Measurements from ENCODE around the gene SRPK3.
A peak's percentile ranks its signal among the peaks of the same experiment; 100 is the strongest.

Gene SRPK3

DNA sequence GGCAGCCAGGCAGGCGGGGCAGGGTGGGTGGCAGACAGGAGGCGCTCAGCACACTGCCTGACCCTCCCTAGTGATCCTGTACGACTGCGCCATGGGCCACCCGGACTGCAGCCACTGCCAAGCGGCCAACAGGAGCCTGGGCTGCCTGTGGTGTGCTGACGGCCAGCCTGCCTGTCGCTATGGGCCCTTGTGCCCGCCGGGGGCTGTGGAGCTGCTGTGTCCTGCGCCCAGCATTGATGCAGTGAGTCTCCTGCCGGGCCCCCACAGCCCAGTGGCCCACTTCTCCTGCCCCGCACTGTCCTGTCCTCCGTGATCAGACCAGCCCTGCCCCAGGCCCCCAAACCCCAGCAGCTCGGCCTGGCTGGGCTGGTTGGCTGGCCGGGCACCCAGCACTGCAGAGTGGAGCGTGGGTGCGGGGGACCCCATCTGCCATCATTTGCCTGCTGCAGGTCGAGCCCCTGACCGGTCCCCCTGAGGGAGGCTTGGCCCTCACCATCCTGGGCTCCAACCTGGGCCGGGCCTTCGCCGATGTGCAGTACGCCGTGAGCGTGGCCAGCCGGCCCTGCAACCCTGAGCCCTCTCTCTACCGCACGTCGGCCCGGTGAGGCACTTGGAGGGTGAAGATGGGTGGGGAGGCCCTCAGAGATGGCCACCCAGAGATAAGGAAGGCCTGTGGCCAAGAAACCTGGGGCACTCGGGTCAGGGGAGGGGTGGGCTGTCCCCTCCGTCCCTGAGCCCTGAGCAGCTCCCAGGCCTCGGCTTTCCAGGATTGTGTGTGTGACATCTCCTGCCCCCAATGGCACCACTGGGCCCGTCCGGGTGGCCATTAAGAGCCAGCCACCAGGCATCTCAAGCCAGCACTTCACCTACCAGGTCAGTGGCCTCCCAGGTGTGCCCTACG lies 9.2 kb upstream of the SRPK3 start:
- no peak for DNase-seq

DNA sequence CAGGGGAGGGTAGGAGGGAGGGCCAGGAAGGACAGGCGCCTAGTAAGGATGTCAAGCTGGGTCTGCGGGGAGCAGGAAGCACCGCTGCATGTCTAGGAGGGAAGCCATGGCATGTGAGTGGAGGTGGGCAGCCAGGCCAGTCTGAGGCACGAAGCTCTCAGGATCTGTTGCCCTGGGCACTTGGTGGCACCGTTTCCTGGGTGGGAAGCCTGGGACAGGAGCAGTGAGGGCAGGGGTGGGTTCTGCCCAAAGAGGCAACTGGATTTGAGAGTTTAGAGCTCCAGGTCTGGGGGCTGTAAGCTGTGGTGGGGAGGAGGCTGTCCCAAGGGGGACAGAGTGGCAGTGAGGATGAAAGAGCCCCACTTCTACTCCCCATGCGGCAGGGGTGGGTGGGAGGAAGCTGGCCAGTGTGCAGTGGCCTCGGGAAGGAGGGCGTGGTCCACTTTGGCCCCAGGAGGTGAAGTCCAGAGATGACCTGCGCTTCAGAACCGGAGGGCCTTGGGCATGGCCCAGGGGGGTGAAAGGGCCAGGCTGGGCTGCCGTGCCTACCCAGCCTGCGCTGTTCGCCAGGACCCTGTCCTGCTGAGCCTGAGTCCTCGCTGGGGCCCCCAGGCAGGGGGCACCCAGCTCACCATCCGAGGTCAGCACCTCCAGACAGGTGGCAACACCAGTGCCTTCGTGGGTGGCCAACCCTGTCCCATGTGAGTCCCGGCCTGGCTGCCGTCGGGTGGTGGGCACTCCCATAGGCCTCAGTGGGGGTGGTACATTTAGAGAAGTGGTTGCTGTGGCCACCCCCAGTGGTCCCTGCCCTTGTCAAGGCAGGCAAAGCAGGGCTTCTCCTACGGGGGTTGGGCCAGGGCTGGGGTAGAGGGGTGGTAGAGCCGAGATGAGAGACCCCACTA lies 8.3 kb upstream of the SRPK3 start:
- no peak for DNase-seq

DNA sequence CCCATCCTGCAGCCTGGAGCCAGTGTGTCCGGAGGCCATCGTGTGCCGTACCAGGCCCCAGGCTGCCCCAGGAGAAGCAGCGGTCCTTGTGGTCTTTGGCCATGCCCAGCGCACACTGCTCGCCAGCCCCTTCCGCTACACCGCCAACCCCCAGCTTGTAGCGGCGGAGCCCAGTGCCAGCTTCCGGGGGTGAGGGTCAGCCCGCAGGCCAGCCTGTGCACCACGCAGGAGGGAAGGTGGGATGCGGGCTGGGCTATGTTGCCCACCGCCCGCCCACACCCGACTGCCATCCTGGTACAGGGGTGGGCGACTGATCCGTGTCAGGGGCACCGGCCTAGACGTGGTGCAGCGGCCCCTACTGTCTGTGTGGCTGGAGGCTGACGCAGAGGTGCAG lies 7.6 kb upstream of the SRPK3 start:
- no peak for DNase-seq

DNA sequence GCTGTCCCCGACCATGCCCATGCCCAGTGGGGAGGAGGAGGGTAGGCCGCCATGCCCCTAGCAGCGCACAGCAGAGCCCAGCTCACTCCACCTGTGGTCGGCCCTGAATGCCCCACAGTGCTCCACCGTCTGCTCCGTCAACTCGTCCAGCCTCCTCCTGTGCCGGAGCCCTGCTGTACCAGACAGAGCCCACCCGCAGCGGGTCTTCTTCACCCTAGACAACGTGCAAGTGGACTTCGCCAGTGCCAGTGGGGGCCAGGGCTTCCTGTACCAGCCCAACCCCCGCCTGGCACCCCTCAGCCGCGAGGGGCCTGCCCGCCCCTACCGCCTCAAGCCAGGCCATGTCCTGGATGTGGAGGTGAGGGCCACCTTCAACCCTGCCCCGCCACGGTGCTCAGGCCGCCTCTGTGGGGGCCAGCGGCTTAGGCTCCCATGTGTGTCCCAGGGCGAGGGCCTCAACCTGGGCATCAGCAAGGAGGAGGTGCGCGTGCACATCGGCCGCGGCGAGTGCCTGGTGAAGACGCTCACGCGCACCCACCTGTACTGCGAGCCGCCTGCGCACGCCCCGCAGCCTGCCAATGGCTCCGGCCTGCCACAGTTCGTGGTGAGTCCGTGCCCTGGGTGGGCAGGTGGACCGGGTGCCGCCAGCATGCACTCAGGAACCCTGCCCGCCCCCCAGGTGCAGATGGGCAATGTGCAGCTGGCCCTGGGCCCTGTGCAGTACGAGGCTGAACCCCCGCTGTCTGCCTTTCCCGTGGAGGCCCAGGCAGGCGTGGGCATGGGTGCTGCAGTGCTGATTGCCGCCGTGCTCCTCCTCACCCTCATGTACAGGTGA lies 6.9 kb upstream of the SRPK3 start:
- no peak for DNase-seq

DNA sequence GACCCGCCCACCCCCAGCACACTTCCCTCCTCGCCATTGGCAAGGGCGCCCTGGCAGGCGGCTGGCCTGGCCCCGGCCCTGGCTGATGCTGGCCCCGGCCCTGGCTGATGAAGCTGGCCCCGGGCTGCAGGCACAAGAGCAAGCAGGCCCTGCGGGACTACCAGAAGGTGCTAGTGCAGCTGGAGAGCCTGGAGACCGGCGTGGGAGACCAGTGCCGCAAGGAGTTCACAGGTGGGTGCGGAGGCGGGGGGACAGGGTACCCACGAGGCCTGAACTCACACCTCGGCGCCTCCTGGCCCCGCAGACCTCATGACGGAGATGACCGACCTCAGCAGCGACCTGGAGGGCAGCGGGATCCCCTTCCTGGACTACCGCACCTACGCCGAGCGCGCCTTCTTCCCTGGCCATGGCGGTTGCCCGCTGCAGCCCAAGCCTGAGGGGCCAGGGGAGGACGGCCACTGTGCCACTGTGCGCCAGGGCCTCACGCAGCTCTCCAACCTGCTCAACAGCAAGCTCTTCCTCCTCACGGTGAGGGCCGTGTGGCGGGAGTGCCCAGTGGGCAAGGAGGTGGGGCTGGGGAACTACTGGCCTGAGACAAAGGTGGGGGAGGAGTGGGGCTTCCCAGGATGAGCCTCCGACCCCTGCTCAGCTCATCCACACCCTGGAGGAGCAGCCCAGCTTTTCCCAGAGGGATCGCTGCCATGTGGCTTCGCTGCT lies 6.1 kb upstream of the SRPK3 start:
- DNase-seq = no peak

DNA sequence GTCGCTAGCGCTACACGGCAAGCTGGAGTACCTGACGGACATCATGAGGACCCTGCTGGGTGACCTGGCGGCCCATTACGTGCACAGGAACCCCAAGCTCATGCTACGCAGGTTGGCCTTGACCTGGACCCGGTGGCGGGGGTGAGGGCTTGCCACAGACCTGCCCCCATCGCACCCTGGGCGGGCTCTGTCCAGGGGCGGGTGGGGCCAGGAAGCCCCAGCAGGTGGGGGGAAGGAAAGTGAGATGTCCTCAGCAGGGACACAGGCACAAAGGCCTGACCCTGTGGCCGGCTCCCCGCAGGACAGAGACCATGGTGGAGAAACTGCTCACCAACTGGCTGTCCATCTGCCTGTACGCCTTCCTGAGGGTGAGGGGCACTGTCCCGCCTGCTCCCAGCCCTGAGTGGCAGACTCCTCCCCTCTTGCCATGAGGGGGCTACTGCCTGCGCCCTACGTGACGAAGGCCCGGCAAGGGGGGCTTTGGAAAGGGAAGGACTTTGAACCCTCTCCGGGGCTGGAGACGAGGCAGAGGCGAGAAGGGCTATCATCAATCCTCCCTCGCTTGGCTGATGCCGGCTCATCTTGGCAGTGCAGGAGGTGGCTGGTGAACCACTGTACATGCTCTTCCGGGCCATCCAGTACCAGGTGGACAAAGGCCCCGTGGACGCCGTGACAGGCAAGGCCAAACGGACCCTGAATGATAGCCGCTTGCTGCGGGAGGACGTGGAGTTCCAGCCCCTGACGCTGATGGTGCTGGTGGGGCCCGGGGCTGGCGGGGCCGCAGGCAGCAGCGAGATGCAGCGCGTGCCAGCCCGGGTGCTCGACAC lies 5.3 kb upstream of the SRPK3 start:
- no peak for DNase-seq

DNA sequence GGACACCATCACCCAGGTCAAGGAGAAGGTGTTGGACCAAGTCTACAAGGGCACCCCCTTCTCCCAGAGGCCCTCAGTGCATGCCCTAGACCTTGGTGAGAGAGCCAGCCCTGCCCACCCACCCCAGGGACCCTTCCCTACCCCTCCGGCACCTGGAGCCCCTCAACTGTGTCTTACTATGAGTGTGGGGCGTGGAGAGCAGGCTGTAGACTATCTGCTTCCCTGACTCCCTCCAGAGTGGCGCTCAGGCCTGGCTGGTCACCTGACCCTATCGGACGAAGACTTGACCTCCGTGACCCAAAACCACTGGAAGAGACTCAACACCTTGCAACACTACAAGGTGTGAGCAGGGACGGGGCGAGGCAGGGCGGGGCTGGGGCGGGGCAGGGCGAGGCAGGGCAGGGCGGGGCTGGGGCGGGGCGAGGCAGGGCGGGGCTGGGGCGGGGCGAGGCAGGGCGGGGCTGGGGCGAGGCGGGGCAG lies 4.7 kb upstream of the SRPK3 start:
- no peak for DNase-seq

DNA sequence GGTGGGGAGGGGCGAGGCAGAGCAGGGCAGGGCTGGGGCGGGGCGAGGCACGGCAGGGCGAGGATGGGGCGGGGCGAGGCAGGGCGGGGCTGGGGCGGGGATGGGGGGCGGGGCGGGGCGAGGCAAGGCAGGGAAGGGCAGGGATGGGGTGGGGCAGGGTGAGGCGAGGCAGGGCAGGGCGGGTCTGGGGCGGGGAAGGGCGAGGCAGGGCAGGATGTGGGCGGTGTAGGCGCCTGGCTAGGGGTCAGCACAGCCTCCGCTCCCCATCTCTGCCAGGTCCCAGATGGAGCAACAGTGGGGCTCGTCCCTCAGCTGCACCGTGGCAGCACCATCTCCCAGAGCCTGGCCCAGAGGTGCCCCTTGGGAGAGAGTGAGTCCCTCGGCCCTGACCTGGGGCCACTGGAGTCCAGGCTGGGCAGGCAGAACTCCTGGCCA lies 4.2 kb upstream of the SRPK3 start:
- DNase-seq = no peak

DNA sequence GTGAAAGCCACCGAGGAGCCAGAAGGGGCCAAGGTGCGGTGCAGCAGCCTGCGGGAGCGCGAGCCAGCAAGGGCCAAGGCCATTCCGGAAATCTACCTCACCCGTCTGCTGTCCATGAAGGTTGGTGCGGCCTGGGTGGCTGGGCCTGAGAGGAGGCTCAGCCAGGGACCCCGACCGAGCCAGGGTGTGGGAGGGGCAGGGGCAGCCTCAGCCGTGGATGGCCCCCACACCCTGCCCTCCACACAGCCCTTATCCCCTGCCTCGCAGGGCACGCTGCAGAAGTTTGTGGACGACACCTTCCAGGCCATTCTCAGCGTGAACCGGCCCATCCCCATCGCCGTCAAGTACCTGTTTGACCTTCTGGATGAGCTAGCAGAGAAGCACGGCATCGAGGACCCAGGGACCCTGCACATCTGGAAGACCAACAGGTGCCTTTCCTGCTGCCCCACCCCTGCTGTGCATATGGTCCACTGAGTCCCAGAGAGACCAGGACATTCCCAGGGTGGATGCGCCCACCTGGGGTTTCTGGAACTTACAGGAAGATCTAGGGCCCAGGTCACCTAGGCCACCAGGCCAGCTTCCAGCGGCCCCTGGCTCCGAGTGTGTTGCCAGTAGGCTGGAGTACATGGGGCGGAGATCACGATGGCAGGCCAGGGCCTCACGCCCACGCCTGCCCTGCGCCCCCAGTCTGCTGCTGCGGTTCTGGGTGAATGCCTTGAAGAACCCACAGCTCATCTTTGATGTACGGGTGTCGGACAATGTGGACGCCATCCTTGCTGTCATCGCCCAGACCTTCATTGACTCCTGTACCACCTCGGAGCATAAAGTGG lies 3.4 kb upstream of the SRPK3 start:
- DNase-seq = no peak

DNA sequence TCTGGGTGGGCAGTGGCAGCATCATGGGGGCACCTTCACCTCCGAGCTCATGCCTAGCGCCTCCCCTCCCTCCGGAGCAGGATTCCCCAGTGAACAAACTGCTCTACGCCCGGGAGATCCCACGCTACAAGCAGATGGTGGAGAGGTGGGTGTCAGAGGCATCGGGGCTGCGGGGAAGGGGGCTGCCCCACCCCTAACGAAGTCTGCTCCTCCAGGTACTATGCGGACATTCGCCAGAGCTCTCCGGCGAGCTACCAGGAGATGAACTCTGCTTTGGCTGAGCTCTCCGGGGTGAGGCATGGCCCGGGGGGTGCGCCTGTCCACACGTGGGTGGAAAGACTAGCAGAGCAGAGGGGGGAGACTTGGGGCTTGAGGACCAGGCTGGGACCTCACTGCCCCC lies 2.7 kb upstream of the SRPK3 start:
- no peak for DNase-seq

DNA sequence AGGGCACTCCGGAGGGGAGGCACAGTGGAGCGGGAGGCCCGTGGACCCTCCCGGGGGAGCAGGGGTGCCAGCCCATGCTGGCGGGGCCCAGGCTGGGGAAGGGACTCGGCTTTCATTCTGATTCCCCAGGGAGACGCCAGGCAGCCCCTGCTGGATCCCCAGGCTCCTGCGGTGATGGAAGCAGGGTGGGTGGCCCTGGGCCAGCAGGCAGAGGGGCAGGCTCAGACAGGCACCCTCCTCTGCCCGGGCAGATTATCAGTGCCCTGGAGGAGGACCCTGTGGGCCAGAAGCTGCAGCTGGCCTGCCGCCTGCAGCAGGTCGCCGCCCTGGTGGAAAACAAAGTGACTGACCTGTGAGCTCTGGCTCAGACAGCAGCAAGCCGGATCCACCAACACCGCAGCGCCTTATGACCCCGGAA lies 2.1 kb upstream of the SRPK3 start:
- DNase-seq = no peak

DNA sequence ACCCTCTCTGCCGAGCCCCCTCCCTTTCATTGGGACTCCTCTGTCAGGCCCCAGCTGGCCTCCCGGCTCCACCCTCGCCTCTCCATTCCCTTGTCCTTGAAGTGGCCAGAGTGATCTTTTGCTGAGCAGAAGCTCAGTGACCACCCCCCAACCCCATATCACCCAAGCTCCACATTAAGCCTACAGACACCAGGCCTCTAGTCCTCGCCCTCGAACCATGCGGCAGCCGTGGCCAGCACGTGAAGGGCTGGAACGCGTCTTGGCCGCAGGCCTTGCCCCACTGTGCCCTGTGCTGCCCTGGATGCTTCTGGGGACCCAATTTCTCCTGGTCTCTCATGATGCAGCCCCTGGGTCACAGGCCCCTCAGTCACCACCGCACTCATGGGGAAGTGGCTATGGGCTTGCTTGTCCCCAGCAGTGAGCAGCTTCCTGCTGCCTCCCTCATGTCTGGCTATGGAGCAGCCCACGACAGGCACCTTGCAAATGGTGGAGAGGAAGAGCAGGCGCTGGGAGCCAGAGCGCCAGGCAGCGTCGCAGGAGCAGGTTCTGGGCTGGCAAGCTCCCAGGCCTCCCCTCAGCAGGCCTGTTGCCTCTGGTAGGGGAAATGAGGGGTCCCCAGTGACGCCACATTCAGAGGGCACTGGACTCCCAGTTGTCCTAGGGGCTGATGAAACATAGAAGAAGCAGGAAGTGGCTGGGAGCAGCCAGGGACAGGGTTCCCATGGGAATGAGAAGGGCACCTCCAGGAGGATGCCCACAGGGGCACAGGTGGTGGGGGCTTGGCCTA lies 757 bp upstream of the SRPK3 start:
- no peak for DNase-seq

DNA sequence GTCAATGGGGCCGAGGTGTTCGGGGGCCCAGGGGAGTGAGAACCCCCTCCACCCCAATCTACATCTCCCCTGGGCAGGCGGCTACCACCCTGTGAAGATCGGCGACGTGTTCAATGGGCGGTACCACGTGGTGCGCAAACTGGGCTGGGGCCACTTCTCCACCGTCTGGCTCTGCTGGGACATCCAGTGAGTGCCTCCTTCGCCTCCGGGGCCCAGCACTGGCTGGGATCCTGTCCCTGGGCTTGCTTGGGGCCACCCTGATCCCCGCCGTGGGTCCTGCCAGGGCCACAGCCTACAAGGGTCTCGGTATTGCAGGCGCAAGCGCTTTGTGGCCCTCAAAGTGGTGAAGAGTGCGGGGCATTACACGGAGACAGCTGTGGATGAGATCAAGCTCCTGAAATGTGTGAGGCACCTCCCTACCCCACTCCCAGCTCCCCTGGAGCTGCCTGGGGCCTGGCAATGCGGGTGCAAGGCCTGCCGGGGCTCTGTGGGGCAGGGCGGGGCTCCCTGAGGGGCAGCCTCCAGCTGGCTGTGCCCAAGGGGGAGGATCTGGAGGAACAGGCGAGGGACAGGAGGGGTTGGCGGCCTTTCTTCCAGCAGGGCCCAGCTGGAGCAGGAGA lies 697 bp downstream of the SRPK3 start:
- DNase-seq = peak; percentile 14 to 18

DNA sequence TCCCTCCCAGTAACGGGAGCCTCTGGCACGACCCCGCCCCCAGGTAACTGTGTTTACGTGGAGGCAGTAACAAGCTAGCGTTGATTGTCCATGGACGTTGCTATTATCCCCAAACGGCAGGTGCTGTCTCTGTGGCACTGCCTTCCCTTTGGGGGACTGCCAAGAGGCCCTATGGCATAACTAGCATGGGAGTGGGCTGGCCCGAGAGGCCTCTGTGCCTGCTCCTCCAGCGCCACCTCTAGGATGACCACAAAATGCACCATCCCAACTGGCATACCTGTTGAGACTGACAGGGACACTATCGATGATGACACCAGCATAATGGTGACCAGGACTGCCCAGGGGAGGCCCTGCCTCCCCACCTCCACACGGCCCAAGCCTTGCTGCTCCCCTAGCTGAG lies 1.5 kb downstream of the SRPK3 start:
- DNase-seq = peak; percentile 83 to 91

DNA sequence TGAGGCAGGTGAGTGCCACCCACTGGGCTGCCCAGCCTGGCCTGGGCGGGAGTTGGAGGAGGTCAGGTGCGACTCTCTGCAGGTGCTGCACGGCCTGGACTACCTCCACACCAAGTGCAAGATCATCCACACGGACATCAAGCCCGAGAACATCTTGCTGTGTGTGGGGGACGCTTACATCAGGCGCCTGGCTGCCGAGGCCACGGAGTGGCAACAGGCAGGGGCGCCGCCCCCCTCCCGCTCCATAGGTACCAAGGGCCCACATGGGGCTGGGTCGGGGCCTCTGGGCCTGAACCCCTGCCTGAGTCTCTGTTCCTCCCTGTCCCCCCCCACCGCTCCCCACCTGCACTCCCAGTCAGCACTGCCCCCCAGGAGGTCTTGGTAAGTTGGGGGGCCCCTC lies 2.0 kb downstream of the SRPK3 start:
- no peak for DNase-seq

DNA sequence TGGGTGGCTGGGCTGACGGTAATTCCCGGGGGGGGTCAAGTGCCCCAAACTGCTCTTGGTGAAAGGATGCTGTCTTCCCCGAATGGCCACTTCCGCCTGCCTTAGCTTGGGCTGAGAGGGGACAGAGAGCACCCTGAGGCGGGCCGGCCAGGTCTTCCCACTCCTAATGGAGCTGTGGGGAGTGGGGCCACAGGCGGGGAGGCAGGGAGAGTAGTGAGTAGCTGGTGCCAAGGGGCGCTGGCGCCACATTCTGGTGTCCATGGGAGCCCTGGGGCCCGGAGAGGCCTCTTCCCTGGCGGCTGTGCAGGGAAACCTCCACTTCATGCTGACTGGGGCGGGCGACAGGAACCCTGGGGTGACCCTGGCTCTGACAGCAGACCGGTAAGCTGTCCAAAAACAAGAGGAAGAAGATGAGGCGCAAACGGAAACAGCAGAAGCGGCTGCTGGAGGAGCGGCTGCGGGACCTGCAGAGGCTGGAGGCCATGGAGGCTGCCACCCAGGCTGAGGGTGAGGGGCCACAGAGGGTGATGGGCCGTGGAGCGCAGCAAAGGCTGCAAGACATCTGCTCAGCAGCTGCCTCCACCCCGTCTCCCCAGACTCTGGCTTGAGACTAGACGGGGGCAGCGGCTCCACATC lies 2.7 kb downstream of the SRPK3 start:
- no peak for DNase-seq

DNA sequence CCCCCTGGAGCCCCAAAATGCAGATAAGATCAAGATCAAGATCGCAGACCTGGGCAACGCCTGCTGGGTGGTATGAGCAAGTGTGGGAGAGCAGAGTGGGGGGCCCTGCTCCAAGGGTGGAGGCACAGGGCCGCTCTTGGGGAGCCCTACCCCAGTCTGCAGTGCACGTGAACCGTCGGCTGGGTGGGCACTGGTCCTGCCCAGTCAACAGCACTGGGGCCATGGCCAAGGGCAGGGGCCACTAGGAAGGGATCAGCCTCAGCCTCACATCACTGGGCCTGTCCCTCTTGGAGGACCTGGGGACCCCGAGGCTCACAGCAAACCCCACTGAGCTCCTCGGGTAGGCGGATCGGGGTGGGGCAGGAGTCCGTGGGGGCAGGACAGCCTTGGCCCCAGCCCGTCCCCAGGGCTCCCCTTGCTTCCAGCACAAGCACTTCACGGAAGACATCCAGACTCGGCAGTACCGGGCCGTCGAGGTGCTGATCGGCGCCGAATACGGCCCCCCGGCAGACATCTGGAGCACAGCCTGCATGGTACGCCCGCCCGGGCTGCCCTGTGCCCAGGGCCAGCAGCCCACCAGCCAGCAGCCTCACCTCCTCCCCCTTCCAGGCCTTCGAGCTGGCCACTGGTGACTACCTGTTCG lies 3.6 kb downstream of the SRPK3 start:
- no peak for DNase-seq

DNA sequence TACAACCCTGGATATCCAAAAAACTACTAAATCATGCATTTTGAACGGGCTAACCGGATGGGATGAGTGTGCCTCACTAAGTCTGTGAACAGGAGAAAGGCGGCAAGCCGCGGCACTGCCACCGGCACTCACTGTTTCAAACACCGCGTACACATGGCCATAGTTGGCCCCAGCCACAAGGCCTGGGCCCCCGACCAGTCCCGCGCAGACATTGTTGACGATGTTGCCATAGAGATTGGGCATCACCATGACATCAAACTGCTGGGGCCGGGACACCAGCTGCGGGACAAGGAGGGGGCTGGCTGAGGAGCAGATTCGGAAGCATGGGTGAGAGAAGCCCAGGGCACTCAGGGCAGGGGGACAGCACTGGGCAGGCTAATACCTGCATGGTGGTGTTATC lies 5.8 kb downstream of the SRPK3 start:
- DNase-seq = no peak
